Fibroblast of the conjunctiva (primary cell): Measurements from ENCODE around the gene PATJ.
"Not testable (repeated sequence)": the region's sequence is repeated elsewhere in the genome, so short reads cannot be mapped to it uniquely, and the experiment has no call there.

ENCODE experiments used
- DNase-seq: peaks from one replicate; pipeline ENCODE4 v3.0.0-alpha.2; 2010; ENCODE audit warnings: low read depth

Gene PATJ

DNA sequence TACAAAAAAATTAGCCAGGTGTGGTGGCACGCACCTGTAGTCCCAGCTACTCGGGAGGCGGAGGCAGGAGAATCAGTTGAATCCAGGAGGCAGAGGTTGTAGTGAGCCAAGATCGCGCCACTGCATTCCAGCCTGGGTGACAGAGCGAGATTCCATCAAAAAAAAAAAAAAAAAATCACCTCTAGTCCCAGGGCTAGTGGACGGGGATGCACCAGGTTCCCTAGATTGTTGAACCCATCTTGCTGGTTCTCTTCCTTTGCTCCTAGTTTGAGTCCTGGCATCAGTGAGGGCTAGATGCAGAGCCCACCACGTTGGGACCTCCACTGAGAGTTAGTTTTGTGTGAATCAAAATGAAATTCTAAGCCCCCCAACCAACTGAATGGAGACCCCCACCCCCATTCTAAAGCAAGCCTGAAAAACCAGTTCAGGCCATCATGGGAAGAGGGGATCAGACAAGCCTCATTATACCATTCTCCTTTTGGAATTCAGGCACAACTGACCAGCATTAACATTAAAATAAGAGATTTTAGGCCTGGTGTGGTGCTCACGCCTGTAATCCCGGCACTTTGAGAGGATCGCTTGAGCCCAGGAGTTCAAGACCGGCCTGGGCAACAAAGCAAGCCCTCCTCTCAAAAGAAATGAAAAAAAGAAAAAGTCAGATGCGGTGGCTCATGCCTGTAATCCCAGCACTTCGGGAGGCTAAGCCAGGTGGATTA, 434.5 kb downstream of the PATJ start:
- no peak for DNase-seq

DNA sequence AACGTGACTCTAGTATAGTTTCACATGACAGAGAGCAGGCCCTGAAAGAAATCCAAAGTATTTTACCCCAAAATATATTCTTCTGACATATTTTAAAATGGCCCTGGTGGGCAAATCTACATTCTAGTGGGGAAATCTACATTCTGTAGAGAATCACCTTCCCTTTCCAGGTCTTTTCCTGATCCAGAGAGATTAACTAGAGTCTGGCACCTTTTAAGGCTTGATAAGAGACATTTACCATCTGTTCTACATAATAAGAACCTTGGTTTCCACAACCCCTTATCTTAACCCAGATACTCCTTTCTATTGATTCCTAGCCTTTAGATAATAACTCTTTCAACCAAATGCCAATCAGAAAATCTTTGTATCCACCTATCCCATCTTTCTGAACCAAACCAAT, 435.3 kb downstream of the PATJ start:
- DNase-seq, result no peak

DNA sequence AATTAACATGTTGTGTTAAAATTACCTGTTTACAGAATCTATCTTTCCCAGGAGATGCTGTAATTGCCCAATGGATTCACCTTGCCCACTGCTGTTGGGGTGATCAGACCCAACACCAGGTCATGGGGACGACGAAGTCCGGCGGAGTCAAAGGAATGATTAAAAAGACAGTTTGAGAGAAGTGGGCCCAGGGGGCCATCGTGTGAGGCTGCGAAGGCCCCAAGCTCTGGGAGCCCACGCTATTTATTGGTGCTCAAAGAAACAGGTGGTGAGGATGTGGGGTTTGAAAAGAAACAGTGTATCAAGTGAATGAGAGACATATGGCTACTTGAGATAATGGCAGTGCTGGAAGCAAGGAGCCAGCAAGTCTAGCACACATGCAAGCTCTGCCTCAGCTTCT, 436.1 kb downstream of the PATJ start:
- no peak for DNase-seq

DNA sequence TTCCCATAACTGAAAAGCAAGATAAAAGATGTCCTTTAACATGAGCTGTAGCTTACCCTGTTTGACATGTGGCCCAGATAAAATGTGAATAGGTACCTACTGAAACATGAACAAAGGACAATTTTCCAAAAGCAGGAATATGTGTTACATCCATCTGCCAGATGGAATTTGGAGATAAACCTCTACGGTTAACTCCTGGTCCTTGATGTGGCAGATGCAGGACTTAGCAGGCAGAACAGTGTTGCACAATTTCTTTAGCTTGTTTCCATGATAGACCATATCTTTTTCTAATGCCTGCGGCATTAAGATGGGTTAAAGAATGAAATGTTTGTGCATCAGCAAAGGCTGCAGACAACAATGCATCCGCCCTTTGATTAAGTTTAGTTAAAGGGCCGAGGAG, 437.8 kb downstream of the PATJ start:
- DNase-seq, result not testable (repeated sequence)

DNA sequence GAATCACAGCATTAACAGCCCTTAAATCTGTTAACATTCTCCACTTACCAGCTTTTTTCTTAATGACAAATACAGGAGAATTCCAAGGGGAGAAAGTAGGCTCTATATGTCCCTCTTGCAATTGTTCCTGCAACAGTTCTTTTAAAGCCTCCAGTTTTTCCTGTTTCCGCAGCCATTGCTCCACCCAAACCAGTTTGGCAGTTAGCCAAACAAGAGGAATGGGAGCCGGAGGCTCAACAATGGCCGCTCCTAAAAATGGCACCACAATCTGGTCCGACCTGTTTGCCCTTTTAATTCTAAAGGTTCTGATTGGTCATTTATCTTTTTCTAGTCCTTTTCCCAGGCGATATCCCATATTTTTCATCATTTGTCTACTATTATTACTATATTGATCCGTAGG, 438.4 kb downstream of the PATJ start:
- no peak for DNase-seq

DNA sequence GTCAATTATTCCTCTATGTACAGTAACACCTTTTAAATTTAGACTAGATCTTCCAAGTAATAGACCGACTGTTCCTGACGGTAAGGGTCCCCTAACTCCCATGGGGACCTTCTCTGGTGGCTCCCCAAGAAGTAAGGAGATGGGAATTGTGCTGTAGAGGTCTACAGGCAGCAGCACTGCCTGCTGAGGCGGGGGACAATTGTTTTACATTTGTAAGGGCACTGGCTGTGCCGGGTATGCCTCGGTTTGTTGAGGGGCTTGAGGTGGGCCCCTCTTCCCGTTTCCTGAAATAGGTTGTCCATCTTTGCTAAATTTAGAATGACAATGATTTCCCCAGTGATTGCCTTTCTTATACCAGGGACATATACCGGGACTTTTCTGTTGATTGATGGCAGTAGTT, 439.3 kb downstream of the PATJ start:
- DNase-seq, result no peak

DNA sequence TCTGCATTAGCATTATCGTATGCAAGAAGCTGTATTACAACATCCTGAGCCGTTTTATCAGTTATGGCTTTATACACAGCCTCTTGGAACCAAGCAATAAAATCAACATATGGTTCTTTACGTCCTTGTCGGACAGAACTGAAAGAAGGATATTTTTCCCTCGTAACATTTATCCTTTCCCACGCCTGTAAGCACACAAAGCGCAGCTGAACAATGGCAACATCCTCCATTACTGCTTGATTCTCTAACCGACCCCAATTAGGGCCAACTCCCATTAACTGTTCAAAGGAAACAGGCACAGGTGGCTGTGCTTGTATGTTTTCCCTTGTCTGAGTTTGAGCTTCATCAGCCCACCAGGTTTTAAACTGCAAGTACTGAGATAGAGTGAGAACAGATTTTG, 439.9 kb downstream of the PATJ start:
- DNase-seq, result not testable (repeated sequence)

DNA sequence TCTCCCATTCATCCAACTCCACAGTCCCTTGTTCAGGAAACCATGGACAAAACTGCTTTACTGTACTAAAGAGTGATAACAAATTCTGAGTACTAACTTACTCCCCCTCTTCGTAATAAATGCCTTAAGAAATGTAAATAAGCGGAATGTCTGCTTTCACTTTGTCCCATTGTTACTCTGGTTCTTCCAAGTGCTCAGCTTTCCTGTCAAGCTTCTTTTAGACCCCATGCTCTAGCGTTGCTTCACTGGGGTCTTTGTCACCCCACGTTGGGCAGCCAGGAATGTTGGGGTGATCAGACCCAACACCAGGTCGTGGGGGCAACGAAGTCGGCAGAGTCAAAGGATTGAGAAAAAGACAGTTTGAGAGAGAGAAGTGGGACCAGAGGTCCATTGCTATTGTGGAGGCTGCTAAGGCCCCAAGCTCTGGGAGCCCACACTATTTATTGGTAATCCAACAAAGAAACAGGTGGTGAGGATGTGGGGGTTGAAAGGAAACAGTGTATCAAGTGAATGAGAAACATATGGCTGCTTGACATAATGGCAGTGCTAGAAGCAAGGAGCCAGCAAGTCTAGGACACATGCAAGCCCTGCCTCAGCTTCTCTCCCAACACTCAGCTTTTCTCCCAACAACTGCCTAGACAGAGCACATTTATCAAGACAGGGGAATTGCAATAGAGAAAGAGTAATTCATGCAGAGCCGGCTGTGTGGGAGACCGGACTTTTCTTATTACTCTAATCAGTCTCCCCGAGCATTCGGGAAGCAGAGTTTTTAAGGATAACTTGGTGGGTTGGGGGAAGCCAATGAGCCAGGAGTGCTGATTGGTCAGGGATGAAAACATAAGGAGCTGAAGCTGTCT, 441.1 kb downstream of the PATJ start:
- DNase-seq, result not testable (repeated sequence)

DNA sequence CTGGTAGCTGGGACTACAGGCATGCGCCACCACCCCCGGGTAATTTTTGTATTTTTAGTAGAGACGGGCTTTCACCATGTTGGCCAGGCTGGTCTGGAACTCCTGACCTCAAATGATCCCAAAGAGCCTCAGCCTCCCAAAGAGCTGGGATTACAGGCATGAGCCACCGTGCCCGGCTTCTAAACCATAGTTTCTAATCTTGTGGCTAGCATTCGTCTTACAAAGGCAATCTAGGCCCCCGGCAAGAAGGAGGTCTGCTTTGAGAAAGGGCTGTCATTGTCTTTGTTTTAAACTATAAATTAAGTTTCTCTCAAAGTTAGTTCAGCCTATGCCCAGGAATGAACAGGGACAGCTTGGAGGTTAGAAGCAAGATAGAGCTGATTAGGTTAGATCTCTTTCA, 442.1 kb downstream of the PATJ start:
- DNase-seq, result no peak

DNA sequence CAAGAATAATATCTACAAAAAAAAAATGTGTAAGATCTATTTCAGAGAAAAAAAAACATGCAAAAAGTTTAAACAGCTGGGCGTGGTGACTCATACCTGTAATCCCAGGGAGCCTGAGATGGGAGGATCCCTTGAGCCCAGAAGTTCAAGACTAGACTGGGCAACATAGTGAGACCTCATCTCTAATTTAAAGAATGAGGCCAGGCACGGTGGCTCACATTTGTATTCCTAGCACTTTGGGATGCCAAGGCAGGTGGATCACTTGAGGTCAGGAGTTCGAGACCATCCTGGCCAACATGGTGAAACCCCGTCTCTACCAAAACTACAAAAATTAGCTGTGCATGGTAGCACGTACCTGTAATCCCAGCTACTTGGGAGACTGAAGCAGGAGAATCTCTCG, 443.0 kb downstream of the PATJ start:
- not testable (repeated sequence) for DNase-seq

DNA sequence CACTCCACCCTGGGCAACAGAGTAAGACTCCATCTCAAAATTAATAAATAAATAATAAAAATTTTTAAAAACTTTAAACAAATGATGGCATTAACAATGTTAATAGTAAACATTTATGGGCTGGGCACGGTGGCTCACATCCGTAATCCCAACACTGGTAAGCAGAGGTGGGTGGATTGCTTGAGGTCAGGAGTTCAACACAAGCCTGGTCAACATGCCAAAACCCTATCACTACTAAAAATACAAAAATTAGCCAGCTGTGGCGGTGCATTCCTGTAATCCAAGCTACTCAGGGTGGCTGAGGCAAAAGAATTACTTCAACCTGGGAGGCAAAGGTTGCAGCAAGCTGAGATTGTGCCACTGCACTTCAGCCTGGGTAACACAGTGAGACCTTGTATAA, 443.4 kb downstream of the PATJ start:
- DNase-seq, result no peak

DNA sequence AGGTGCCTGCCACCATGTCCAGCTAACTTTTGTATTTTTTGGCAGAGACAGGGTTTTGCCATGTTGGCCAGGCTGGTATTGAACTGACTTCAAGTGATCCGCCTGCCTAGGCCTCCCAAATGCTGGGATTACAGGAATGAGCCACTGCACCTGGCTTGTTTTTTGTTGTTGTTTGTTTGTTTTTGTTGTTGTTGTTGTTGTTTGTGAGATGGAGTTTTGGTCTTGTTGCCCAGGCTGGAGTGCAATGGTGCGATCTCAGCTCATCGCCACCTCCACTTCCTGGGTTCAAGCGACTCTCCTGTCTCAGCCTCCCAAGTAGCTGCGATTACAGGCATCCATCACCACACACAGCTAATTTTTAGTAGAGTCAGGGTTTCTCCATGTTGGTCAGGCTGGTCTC, 445.3 kb downstream of the PATJ start:
- no peak for DNase-seq

DNA sequence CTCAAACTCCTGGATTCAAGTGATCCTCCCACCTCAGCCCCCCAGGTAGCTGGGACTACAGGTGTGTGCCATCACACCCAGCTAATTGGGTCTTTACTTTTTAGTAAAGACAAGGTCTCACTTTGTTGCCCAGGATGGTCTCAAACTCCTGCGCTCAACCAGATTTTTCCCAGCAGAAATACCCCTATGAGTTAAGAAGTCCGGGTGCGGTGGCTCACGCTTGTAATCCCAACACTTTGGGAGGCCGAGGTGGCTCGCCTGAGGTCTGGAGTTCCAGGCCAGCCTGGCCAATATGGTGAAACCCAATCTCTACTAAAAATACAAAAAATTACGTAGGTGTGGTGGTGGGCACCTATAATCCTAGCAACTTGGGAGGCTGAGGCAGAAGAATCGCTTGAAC, 445.8 kb downstream of the PATJ start:
- DNase-seq, result no peak

DNA sequence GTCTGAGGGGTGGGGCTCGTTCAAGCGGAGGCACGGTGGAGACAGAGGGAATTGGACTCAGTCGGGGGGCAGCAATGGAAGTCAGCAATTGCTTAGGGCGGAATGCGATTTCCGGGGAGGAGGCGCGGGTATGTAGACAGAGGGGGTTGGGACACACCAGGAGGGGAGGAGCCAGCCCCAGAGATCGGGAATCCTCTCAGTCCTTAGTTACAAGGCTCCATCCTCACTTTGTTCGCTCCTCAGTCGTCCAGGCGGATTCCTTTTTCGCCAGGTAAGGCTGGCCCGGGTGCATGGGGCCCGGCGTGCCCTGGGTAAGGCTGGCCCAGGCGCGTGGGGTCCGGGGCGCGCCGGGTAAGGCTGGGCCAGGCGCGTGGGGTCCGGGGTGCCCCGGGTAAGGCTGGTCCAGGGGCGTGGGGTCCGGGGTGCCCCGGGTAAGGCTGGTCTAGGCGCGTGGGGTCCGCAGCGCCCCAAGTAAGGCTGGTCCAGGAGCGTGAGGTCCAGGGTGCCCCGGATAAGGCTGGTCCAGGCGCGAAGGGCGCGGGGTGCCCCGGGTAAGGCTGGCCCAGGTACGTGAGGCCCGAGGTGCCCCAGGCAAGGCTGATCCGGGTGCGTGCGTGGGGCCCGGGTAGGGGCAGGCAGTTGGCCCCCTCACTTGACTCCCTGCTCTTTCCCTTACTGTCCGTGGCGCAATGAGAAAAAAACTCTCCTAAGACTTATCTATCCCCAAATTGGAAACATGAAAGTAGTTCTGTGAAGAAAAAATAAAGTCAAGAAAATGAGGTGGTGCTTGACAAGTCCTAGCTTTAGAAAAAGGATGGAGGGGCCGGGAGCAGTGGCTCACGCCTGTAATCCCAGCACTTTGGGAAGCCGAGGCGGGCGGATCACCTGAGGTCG, 452.6 kb downstream of the PATJ start, which contains the start of gene L1TD1:
Gene L1TD1 (plus strand): TSS at position 199 of the 894 bp plus-strand sequence. CDS start 11,780 bp downstream, outside the sequence.
- DNase-seq, result no peak

DNA sequence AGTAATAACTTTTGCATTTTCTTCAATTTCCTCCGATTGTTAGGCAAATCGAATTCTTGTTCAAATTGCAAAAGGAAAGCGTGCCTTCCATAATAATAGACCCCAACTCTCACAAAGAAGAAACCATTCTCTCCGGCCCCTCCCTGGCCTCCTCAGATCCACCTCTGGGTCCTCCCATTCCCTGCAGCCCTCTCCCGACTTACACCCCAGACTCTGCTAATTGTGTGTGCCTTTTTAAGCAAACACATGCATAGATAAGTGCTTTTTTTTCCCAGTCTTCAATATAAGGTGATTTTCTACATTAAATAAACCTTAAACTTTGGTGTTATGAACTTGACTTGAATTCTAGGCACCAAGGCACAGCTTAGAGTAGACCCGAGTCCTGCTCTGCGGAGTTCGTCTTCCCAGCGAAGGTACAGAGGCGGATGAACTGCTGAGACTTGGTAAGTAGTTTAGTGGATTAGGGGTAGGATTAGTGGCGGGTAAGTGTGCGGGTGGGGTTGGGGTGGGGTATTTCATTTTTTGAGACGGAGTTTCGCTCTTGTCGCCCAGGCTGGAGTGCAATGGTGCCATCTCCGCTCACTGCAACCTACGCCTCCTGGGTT, 453.9 kb downstream of the PATJ start:
- no peak for DNase-seq

DNA sequence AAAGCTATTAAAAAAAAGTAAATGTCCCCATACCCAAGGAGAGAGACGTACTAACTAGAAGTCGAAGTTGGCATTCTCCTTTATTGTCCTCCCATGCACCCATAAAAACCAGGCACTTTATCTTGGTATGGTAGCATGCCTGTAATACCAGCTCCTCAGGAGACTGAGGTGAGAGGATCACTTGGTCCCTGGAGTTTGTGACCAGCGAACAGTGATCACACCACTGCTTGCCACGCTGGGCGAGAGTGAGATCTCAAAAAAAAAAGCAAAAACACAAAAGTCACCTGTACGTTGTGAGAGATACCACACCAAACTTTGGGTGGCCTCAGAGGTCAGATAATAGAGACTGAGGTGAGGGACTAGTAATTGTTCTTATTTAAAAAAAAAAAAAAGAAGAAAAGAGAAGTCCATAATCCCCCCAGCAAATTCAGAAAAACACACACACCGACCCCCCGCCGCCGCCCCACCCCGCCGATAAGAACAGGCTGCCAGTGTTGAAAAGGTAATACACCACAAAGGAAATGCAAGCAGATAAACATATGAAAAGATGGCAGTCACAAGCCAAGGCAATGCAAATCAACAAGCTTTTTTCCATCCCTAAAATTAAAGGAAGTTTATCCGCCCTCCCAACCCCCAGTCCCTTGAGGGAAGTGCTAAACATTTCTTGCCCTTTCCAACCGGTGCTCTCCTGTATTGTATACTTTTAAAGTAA, 455.9 kb downstream of the PATJ start:
- no peak for DNase-seq

DNA sequence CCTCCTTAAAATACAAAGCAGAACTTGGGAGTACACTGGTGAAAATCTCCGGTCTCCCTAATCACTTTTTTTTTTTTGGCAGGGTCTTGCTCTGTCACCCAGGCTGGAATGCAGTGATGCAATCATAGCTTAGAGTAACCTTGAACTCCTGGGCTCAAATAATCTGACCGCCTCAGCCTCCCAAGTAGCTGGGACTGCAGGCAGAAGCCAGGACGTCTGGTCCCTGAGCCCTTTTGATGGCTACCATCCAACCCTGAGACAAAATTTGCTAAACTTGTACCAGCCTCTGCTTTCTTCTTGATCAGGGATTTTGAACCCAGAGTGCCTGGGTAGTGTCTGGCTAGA, 456.5 kb downstream of the PATJ start:
- no peak for DNase-seq

DNA sequence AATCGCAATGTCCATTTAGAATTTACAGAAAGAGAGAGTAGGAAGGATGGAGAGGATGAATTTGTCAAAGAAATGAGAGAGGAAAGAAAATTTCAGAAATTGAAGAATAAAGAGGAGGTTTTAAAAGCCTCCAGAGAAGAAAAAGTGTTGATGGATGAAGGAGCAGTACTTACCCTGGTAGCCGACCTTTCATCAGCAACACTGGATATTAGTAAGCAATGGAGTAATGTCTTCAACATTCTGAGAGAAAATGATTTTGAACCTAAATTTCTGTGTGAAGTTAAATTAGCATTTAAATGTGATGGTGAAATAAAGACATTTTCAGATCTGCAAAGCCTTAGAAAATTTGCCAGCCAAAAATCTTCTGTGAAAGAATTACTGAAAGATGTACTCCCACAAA, 464.9 kb downstream of the PATJ start:
- no peak for DNase-seq

DNA sequence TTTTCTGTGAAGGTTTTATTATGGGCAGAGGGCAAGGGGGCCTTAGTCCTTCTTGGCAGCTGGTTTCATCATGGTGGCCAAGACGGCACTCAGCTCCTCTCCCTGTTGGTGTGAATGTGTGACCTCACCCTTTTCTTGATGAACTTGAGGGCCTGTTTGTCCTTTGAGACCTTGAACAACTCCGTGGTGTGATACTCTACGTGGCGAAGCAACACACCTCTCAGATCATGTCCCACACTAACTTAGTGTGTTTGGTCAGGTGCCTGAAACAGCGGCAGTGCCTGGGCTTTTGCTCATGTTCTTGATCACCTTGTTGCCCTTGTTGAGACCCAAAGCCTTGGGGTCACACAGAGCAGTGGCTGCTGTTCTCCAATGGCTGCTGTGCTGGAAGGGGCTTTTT, 465.8 kb downstream of the PATJ start:
- no peak for DNase-seq

DNA sequence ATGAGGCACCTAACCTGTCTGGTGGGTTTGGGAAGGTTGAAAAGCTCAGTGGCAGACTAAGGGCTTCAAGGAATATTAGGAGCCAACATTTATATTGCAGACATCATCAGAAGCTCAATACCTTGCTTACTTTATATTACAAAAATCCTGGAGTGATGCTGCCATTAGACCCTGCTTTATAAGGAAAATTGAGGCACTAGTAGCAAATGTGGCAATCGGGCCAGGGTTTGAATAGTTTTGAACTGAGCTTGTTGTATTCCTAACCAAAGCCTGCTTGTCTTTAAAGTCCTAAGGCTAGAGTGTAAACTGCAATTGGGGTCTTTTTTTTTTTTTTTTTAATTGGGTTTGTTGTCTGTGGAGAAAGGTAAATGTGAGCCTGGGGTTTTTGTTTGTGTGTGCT, 466.7 kb downstream of the PATJ start:
- no peak for DNase-seq

DNA sequence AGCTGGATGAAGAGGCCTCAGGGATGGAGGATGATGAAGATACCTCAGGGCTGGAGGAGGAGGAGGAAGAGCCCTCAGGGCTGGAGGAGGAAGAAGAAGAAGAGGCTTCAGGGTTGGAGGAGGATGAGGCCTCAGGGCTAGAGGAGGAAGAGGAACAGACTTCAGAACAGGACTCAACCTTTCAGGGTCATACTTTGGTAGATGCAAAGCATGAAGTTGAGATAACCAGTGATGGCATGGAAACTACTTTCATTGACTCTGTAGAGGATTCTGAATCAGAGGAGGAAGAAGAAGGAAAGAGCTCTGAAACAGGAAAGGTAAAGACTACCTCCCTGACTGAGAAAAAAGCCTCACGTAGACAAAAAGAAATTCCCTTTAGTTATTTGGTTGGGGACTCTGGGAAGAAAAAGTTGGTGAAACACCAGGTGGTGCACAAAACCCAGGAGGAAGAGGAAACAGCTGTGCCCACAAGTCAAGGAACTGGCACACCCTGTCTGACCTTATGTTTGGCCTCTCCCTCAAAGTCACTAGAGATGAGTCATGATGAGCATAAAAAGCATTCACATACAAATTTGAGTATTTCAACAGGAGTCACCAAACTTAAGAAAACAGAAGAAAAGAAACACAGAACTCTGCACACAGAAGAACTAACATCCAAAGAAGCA, 467.8 kb downstream of the PATJ start:
- DNase-seq, result no peak
